Measurements from ENCODE around the gene PAQR9. TPM values are rescaled to one million over a fixed set of nuclear protein-coding genes. Genes with fewer than 3 reads are reported as not detected.

PAQR9 gene

Small RNA genes within 50 kb of the gene (small RNA-seq; reads per million reads assigned to genes)
- not detected for gene AC021074.2 (ENCODE audit: insufficient read depth)
